ENCODE data around the gene SUPT16H.
A peak's percentile ranks its signal among the peaks of the same experiment; 100 is the strongest.
"Not testable (repeated sequence)": the region's sequence is repeated elsewhere in the genome, so short reads cannot be mapped to it uniquely, and the experiment has no call there.

Gene SUPT16H

GRCh38 chr14:21367582-21368144 is 16.2 kb downstream of the SUPT16H start:
- no peak for DNase-seq (ENCODE audit: low spot score)

DNA sequence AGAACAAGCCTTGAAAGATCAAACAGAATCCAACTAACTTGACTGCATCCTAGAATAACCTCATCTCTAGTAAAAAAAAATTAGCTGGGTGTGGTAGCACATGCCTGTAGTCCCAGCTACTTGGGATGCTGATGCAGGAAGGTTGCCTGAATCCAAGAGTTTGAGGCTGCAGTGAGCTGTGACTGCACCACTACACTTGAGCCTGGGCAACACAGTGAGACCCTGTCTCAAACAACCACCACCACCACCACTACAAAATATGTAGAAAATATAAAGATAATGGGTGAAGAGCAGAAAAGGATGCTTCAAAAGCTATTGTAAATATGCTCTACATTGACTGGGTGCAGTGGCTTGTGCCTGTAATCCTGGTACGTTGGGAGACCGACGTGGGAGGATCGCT is 27.3 kb downstream of the SUPT16H start:
- no peak for DNase-seq (ENCODE audit: low spot score)

GRCh38 chr14:21352587-21352986 is 31.2 kb downstream of the SUPT16H start:
- DNase-seq (ENCODE audit: low spot score) = no peak

- DNase-seq (ENCODE audit: low spot score) = no peak
These were observed 33.3 kb downstream of the SUPT16H start for GRCh38 chr14:21350539-21350938.

- DNase-seq (ENCODE audit: low spot score) = no peak
These were observed 36.6 kb downstream of the SUPT16H start for GRCh38 chr14:21347201-21347600.

DNA sequence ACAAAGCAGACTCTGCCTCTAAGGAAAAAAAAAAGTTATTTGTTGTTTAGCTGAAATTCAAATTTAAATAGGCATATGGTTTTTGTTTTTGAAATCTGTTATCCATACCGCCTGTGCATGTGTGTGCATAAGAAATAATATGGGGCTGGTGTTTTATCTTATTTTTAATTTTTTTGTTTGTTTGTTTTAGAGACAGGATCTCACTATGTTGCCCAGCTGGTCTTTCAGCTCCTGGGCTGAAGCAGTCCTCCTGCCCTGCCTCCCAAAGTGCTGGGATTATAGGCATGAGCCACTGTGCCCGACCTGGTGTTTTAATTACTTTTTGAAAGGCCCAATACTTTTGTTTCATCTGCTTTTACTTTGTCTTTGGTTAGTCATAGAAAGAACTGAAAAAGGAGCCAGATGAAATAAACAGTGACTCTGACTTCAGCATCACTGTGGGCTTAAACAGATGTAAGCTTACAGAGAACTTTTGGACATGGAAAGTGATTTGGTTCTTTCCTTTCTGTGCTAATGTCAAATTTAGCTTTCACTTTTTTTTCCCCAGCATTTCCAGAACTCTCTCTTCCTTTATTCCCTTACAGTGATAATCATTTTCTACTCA is 37.2 kb downstream of the SUPT16H start:
- DNase-seq (ENCODE audit: low spot score) = no peak

DNA sequence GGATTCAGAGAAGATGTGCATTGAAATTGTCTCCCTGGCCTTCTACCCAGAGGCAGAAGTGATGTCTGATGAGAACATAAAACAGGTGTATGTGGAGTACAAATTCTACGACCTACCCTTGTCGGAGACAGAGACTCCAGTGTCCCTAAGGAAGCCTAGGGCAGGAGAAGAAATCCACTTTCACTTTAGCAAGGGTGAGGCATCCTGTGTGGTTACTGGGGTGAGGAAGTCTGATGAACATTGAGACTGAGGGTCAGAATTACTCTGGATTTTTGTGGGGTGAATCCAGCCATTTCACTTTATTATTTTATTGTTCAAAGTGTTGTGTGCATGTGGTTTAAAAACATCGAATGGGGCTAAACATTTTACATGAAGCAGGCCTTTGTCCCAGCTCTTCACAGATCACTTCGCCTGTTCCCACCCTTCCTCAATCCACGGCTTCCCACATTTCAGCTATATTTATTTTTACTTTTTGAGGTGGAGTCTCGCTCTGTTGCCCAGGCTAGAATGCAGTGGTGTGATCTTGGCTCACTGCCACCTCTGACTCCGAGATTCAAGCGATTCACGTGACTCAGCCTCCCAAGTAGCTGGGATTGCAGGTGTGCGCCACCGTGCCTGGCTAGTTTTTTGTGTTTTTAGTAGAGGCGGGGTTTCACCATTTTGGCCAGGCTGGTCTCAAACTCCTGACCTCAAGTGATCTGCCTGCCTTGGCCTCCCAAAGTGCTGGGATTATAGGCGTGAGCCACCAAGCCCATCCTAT is 40.6 kb downstream of the SUPT16H start:
- DNase-seq (ENCODE audit: low spot score) = no peak

- no peak for DNase-seq (ENCODE audit: low spot score)
These were observed 49.5 kb downstream of the SUPT16H start for GRCh38 chr14:21334202-21334906.

- DNase-seq (ENCODE audit: low spot score) = no peak
These were observed 50.9 kb downstream of the SUPT16H start for GRCh38 chr14:21332950-21333349.

DNA sequence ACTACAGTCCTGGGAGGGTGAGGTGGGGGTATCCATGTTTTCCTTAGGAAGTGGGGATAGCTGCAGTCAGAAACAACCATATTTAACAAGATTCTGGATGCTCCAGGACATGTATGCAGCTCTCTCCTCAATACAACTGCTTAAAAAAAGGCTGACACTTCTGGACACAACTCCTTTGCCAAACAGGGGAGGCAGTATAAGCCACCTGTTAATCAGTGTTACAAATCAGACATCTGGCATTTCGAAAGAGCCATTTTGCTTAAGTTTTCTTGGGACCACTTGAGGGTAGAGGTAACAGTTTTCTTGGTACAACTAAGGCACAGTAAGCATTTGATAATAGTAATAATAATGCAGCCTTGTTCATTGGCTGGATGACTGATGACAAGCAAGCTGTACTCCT is 56.8 kb downstream of the SUPT16H start:
- no peak for DNase-seq (ENCODE audit: low spot score)

- no peak for DNase-seq (ENCODE audit: low spot score)
These were observed 61.1 kb downstream of the SUPT16H start for GRCh38 chr14:21322716-21323115.

GRCh38 chr14:21320913-21321312 is 62.9 kb downstream of the SUPT16H start:
- DNase-seq (ENCODE audit: low spot score) = no peak

DNA sequence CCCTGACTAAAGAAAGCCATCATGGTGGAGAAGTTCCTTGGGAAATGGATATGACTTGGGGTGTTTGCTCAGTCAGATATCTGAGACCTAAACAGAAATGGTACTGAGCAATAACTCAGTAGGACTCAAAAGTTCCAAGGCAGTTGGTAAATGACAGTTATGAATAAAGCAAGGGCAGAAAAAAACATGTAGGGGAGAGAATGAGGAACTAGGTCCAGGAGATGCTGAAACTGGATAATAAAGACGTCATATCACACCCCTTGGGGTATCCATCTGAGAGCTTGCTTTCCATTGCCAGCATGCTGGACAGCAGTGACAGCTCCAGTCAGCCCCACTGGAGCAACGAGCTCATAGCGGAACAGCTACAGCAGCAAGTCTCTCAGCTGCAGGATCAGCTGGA is 66.4 kb downstream of the SUPT16H start:
- no peak for DNase-seq (ENCODE audit: low spot score)

DNA sequence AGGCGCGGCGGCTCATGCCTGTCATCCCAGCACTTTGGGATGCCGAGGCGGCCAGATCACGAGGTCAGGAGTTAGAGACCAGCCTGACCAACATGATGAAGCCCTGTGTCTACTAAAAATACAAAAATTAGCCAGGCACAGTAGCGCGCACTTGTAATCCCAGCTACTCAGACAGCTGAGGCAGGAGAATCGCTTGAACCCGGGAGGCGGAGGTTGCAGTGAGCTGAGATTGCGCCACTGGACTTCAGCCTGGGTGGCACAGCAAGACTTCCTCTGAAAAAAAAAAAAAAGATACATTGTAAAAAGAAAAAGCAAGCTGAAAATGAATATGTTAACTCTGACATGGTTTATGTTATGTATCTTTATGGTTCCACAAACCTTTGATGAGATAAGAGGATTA is 70.3 kb downstream of the SUPT16H start:
- no peak for DNase-seq (ENCODE audit: low spot score)

DNA sequence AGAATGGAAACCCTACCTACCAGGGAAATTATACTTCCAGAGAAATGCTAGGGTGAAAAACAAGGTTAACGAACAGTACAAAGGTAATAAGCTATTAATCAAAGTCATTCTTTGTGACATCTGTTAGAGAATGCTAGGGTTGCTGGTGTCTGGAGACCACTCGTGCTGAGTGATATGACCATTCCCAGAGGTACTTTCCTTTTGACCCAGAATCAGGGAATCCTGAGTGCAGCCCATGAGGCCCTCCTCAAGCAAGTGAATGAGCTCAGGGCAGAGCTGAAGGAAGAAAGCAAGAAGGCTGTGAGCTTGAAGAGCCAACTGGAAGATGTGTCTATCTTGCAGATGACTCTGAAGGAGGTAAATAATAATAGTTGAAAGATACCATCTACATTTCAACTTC is 72.2 kb downstream of the SUPT16H start:
- DNase-seq (ENCODE audit: low spot score) = no peak

- DNase-seq (ENCODE audit: low spot score) = no peak
These were observed 73.9 kb downstream of the SUPT16H start for GRCh38 chr14:21309956-21310355.

- no peak for DNase-seq (ENCODE audit: low spot score)
These were observed 74.6 kb downstream of the SUPT16H start for GRCh38 chr14:21309238-21309636.

GRCh38 chr14:21308479-21309237 is 75.2 kb downstream of the SUPT16H start:
- peak; percentile 97 for DNase-seq (ENCODE audit: low spot score)

- no peak for DNase-seq (ENCODE audit: low spot score)
These were observed 75.7 kb downstream of the SUPT16H start for GRCh38 chr14:21308132-21308478.

GRCh38 chr14:21307637-21308036 is 76.2 kb downstream of the SUPT16H start:
- no peak for DNase-seq (ENCODE audit: low spot score)

DNA sequence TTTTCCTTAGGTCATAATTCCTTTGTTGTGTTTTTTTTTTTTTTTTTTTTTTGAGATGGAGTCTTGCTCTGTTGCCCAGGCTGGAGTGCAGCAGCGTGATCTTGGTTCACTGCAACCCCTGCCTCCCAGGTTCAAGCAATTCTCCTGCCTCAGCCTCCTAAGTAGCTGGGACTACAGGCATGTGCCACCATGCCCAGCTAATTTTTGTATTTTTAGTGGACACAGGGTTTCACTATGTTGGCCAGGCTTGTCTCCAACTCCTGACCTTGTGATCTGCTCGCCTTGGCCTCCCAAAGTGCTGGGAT is 81.0 kb downstream of the SUPT16H start:
- DNase-seq (ENCODE audit: low spot score) = not testable (repeated sequence)

- no peak for DNase-seq (ENCODE audit: low spot score)
These were observed 81.6 kb downstream of the SUPT16H start for GRCh38 chr14:21302013-21302835.
